Prostate gland (tissue), 2 donors: ENCODE data around the gene KCNE1. TPM values are rescaled to one million over a fixed set of nuclear protein-coding genes. Genes with fewer than 3 reads are reported as not detected.

ENCODE experiments used
- DNase-seq: peaks from one replicate; pipeline ENCODE4 v3.0.0-alpha.2; 2019; ENCODE audit warnings: low spot score
- H3K27ac ChIP-seq, 2 donors: fragments of 200-600 bp; sonication (generic); 2 replicates each; pipeline ENCODE4 v1.5.1; 2017 to 2019
- H3K27me3 ChIP-seq: fragments of 200-600 bp; sonication (generic); replicated peaks from 2 replicates; pipeline ENCODE4 v1.5.1; 2019; ENCODE audit not compliant: insufficient read depth
- H3K36me3 ChIP-seq, 2 donors: fragments of 200-600 bp; sonication (generic); 1 replicate in 1 of 2; 2 replicates in 1 of 2; pipeline versions ENCODE4 v1.5.1 to v1.8.1; 2017 to 2019
- H3K4me1 ChIP-seq: fragments of 200-600 bp; sonication (generic); replicated peaks from 2 replicates; pipeline ENCODE4 v1.5.1; 2019
- H3K4me3 ChIP-seq, 2 donors: fragments of 200-600 bp; sonication (generic); 2 replicates each; pipeline ENCODE4 v1.5.1; 2017 to 2019
- H3K9me3 ChIP-seq: fragments of 200-600 bp; sonication (generic); 2 replicates; pipeline ENCODE4 v1.5.1; 2017
- POLR2A ChIP-seq: fragments of 450-650 bp; IDR thresholded peaks from one replicate; pipeline ENCODE4 v1.6.1; 2016; ENCODE audit warnings: antibody characterized with exemption, mild to moderate bottlenecking
- POLR2AphosphoS5 ChIP-seq: sonication (generic); formaldehyde crosslinking; IDR thresholded peaks from one replicate; pipeline ENCODE4 v1.6.1; 2017; ENCODE audit warnings: antibody characterized with exemption
- WGBS: methylation state at CpG from one replicate; pipeline ENCODE4 v1.1.5; 2018; 5-methylcytosine and 5-hydroxymethylcytosine counted together
- intact Hi-C: fragments of 100-400 bp; cut with DNase I; formaldehyde crosslinking; loops from one replicate; pipeline ENCODE4 v1.14.2; 2022
- total RNA-seq, 2 donors: library from RNA; depleted of rRNA; stranded (reverse); fragments of >200 nt; gene quantifications; one replicate each; pipeline ENCODE4 v1.1.0, GENCODE V29; 2016
- TF ChIP-seq, protein P1 (sequence below), 4 experiments: fragments of 200-600 bp in 2 of 4; fragments of 450-650 bp in 2 of 4; sonication (generic) in 2 of 4; IDR thresholded peaks; 1 replicate in 3 of 4; 2 replicates in 1 of 4; pipeline ENCODE4 v1.5.1; 2016 to 2019; ENCODE audit warnings: antibody characterized with exemption in 4 of 4, mild to moderate bottlenecking in 2 of 4, moderate library complexity in 2 of 4

KCNE1 gene
- total RNA-seq, 2 donors from 2014 or later = 0.32 to 6.7 TPM

DNA sequence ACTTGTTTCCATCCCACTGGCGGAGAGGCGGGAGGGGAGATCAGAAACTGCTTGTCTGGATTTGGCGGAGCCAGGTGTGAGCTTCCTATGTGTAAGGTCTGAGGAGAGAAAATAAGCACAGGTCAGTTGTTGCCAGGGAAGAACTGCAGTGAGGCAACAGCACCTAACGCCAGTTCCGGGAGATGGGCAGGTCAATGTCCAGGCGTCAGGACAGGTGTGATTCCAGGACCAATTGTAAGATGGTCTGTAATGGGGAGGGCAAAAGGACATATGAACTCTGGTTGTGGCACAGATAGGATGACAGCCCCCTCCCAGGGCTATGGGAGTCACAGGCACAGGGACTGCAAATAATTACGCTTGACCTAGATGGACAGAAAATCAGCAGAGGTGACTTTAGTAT lies 9.6 kb upstream of the KCNE1 start:
- Histone ChIP-seq H3K27me3 (no peaks in the 10 kb centered on the region), H3K27ac (no peak overlapping the region), H3K36me3 (peaks cover 0 to 15% of the 10 kb centered on the region in 2 donors), H3K4me3 (no peak overlapping the region), H3K4me1 (no peaks in the 10 kb centered on the region), H3K9me3 (no peaks in the 10 kb centered on the region)
- TF ChIP-seq POLR2A = no peak
- TF ChIP-seq, protein P1, sequence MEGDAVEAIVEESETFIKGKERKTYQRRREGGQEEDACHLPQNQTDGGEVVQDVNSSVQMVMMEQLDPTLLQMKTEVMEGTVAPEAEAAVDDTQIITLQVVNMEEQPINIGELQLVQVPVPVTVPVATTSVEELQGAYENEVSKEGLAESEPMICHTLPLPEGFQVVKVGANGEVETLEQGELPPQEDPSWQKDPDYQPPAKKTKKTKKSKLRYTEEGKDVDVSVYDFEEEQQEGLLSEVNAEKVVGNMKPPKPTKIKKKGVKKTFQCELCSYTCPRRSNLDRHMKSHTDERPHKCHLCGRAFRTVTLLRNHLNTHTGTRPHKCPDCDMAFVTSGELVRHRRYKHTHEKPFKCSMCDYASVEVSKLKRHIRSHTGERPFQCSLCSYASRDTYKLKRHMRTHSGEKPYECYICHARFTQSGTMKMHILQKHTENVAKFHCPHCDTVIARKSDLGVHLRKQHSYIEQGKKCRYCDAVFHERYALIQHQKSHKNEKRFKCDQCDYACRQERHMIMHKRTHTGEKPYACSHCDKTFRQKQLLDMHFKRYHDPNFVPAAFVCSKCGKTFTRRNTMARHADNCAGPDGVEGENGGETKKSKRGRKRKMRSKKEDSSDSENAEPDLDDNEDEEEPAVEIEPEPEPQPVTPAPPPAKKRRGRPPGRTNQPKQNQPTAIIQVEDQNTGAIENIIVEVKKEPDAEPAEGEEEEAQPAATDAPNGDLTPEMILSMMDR (IDR thresholded peaks at IDR 0.05) = no peak
- no peak for TF ChIP-seq POLR2AphosphoS5
- intact Hi-C loops = no loop called here
- 97% methylated on average over 7 of the region's 7 CpGs for WGBS
- DNase-seq = no peak

DNA sequence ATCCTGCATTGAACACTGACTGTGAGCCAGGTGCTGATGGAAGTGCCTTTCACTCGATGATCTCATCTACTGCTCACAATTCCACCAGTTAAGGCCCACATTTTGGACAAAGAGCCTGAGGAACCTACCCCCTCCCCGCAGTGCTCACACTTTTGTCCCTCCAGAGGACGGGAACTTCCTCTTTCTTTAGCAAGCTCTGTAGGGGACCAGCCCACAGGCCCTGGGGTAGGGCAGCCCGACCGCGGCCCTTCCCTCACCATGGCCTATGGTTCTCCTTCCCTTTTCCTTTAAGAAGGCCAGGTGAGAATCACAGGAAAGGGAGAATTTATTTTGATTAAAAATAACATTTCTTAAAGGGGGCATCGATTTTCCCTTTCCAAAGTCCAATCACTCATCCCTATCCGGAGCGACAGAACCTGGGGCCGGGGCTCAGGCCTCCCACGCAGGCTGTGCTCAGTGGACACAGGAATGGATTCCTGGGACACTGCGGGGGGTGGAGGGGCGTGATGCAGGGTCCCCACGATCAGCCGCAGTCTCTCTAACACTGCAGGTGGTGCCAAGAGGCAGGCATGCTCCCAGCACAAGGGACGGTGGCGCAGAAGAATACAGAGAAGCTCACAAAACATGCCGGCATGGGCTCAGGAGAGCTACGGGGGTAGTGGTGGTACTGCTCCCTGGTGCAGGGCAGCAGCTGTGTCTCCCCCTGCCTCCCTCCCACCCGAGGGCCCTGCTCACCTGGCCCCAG lies 8.9 kb upstream of the KCNE1 start:
- peaks cover 0 to 15% of the 10 kb centered on the region in 2 donors for H3K36me3 ChIP-seq
- no peak overlapping the region for H3K27ac ChIP-seq
- no peaks in the 10 kb centered on the region for H3K4me1 ChIP-seq
- intact Hi-C loops = no loop called here
- no peak for TF ChIP-seq POLR2AphosphoS5
- no peak for TF ChIP-seq POLR2A
- TF ChIP-seq, protein P1 (IDR thresholded peaks at IDR 0.05) = no peak
- no peaks in the 10 kb centered on the region for H3K27me3 ChIP-seq
- no peaks in the 10 kb centered on the region for H3K9me3 ChIP-seq
- H3K4me3 ChIP-seq = no peak overlapping the region
- DNase-seq = no peak
- WGBS = 93% methylated on average over 20 of the region's 20 CpGs

DNA sequence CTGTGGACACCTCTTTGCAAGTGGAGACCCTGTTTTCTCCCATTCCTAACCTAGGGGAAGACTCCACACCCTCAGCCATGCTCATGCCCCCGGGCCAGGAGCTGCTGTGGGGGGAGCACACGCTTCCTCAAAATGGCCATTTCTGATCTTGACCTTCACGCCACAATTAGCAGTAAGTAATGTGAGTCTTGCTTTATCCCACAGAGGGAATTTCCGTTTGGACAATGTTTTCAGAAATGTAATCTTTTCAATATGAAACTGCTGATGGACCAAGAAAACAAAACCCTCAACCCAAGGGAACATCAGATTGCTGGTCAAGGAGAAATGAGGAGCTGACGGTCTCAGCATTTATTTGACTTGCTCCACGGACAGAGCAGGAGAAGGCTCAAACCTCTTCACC lies 8.3 kb upstream of the KCNE1 start:
- Histone ChIP-seq H3K36me3 (peaks cover 0 to 15% of the 10 kb centered on the region in 2 donors), H3K9me3 (no peaks in the 10 kb centered on the region), H3K27ac (no peak overlapping the region), H3K27me3 (no peaks in the 10 kb centered on the region), H3K4me1 (no peaks in the 10 kb centered on the region), H3K4me3 (no peak overlapping the region)
- DNase-seq = no peak
- TF ChIP-seq POLR2AphosphoS5 (no peak), POLR2A (no peak)
- TF ChIP-seq, protein P1 (IDR thresholded peaks at IDR 0.05) = no peak
- 96% methylated on average over 6 of the region's 6 CpGs for WGBS
- intact Hi-C loops = no loop called here

DNA sequence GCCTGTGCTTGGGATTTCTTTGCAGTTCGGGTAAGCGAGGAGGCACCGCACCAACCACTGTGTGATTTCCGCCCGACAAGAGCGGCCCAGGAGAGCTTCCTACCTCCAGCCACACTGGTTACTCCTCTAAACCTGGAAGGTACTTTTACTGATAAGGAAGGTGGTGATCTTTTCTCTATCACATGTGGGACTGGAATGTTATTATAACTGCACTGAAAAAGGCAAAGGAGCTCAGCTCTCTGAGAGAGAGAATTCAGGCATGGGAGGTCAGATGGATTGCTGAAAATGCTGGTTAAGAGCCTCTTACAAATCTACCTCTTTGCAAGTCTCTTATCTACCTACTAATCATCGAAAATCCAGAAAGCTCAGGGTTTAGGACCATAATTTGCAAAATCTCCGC lies 7.7 kb upstream of the KCNE1 start:
- no peak for TF ChIP-seq POLR2A
- TF ChIP-seq, protein P1 (IDR thresholded peaks at IDR 0.05) = no peak
- no peak for TF ChIP-seq POLR2AphosphoS5
- no peak overlapping the region for H3K27ac ChIP-seq
- intact Hi-C loops = no loop called here
- H3K36me3 ChIP-seq = peaks cover 0 to 15% of the 10 kb centered on the region in 2 donors
- no peak for DNase-seq
- 96% methylated on average over 8 of the region's 8 CpGs for WGBS
- no peaks in the 10 kb centered on the region for H3K4me1 ChIP-seq
- no peaks in the 10 kb centered on the region for H3K27me3 ChIP-seq
- H3K4me3 ChIP-seq = no peak overlapping the region
- no peaks in the 10 kb centered on the region for H3K9me3 ChIP-seq

DNA sequence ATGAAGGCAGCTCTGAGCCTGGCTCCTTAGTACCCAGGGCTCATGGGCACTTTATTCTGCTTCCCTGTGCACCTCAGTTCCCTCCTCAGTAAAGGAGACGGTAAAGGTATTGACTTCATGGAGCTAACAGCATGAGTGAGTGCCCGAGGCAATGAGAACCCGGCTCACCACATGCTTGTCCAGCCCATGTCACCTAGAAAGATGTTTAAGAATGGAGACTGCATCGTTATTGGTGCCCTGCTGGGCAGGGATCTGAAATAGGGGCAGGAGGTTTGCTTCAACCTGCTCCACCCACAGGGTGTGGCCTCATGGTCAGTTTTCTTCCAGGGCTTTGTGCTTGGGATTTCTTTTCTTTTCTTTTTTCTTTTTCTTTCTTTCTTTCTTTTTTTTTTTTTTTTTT lies 7.0 kb upstream of the KCNE1 start:
- no peaks in the 10 kb centered on the region for H3K9me3 ChIP-seq
- intact Hi-C loops = no loop called here
- H3K36me3 ChIP-seq = peaks cover 0 to 15% of the 10 kb centered on the region in 2 donors
- H3K27ac ChIP-seq = no peak overlapping the region
- WGBS = 86% methylated on average over 4 of the region's 4 CpGs
- H3K4me3 ChIP-seq = no peak overlapping the region
- no peaks in the 10 kb centered on the region for H3K27me3 ChIP-seq
- no peak for DNase-seq
- no peaks in the 10 kb centered on the region for H3K4me1 ChIP-seq
- TF ChIP-seq, protein P1 (IDR thresholded peaks at IDR 0.05) = no peak
- TF ChIP-seq POLR2AphosphoS5 (no peak), POLR2A (no peak)
